ENCODE results near the gene TPSAB1.
"Not testable (repeated sequence)": the region's sequence is repeated elsewhere in the genome, so short reads cannot be mapped to it uniquely, and the experiment has no call there.

Gene TPSAB1

GRCh38 chr16:1245452-1246020, 5.0 kb downstream of the TPSAB1 start:
- H3K4me1 Mint-ChIP-seq (ENCODE audit: low read depth), result peaks cover 5% of the 10 kb centered on the region
- no peak overlapping the region for H3K4me3 Mint-ChIP-seq
- H3K9me3 Mint-ChIP-seq, result no peaks in the 10 kb centered on the region
- H3K27ac Mint-ChIP-seq, result no peak overlapping the region
- peaks cover 4% of the 10 kb centered on the region for H3K27me3 Mint-ChIP-seq
- no peaks in the 10 kb centered on the region for H3K36me3 Mint-ChIP-seq (ENCODE audit: low read depth)

GRCh38 chr16:1247903-1248537, 7.5 kb downstream of the TPSAB1 start:
- not testable (repeated sequence) for H3K4me3 Mint-ChIP-seq; H3K36me3 Mint-ChIP-seq (ENCODE audit: low read depth); H3K4me1 Mint-ChIP-seq (ENCODE audit: low read depth); H3K9me3 Mint-ChIP-seq; H3K27me3 Mint-ChIP-seq; H3K27ac Mint-ChIP-seq

DNA sequence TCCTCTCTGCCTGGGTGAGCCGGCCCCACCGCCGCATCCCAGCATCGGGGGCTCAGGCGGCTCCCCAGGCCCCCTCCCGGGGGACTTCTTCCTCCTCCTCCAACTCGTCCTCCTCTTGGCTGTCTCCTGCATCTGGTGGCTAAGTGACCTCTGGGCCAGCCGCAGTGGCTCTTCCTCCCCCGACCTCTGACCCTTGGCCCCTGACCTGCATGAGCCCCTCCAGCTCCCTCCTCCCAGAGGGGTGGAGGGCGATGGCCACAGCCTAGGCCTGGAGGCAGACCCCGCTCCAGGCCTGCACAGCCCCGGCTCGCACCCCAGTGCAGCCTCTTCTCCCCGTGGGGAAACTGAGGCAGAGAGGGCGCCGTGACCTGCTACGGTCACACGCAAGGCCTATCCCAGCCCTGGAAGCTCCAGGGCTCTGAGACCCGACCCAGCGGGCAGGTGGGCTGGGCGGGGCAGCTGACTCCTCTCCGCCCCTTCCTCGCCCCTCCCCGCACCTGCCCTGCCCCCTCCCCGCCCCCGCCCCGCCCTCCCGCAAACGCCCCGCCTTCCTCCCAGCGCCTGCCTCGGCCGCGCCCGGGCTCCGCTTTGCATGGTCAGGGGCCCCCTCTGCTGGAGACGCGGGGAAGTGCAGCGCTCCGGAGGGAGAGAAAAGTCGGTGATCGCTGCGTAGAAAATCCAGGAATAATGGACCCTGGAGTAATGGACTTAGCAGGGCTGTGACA, 8.7 kb downstream of the TPSAB1 start:
- not testable (repeated sequence) for H3K27me3 Mint-ChIP-seq; H3K4me1 Mint-ChIP-seq (ENCODE audit: low read depth); H3K9me3 Mint-ChIP-seq; H3K36me3 Mint-ChIP-seq (ENCODE audit: low read depth); H3K4me3 Mint-ChIP-seq; H3K27ac Mint-ChIP-seq

DNA sequence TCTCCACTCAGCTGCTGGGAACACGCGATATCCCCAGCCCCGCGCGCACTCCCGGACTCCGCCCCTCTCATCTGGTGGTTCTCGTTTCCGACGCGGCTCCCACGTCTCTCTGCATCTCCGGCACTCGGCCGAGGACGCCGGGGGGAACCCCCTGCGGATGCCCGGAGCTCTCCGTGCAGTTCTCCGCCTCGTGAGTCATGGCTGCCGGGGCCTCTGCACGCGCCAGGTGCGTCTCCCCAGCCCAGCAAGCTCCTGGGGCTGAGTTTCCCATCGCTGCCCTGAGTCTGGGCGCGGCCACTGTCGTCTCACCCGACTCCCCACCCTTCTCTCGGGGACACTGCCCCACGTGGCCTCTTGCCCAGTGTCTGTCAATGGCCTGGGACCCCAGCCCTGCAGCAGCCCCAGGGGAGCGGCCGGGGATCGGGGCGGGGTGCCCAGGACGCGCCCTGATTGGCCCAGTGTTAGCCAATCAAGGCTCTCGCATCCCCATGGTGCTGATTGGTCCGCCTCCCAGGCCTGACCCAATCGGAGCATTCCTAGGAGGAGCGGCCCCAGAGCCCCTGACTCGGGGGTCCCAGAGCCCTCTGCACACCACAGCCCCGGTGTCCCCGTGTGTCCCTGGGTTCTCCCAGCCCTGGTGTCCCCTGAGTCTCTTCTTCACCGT, 13.3 kb downstream of the TPSAB1 start:
- not testable (repeated sequence) for H3K4me3 Mint-ChIP-seq; H3K36me3 Mint-ChIP-seq (ENCODE audit: low read depth); H3K9me3 Mint-ChIP-seq; H3K27ac Mint-ChIP-seq; H3K27me3 Mint-ChIP-seq; H3K4me1 Mint-ChIP-seq (ENCODE audit: low read depth)

- H3K4me3 Mint-ChIP-seq; H3K9me3 Mint-ChIP-seq; H3K27me3 Mint-ChIP-seq; H3K27ac Mint-ChIP-seq; H3K4me1 Mint-ChIP-seq (ENCODE audit: low read depth); H3K36me3 Mint-ChIP-seq (ENCODE audit: low read depth): not testable (repeated sequence)
These were observed 14.3 kb downstream of the TPSAB1 start for GRCh38 chr16:1254821-1255220.

GRCh38 chr16:1255276-1256122, 15.0 kb downstream of the TPSAB1 start, which contains the start of gene TPSD1:
Gene TPSD1, plus strand, starts transcription at chr16:1256069. Its CDS starts 212 bp downstream, at chr16:1256281.
- not testable (repeated sequence) for H3K9me3 Mint-ChIP-seq; H3K4me3 Mint-ChIP-seq; H3K27ac Mint-ChIP-seq; H3K36me3 Mint-ChIP-seq (ENCODE audit: low read depth); H3K4me1 Mint-ChIP-seq (ENCODE audit: low read depth)
- H3K27me3 Mint-ChIP-seq, result peaks cover 11% of the 10 kb centered on the region

GRCh38 chr16:1256296-1256873, 15.9 kb downstream of the TPSAB1 start:
- H3K36me3 Mint-ChIP-seq (ENCODE audit: low read depth); H3K4me1 Mint-ChIP-seq (ENCODE audit: low read depth); H3K27ac Mint-ChIP-seq; H3K4me3 Mint-ChIP-seq; H3K9me3 Mint-ChIP-seq: not testable (repeated sequence)
- peaks cover 15% of the 10 kb centered on the region for H3K27me3 Mint-ChIP-seq

- H3K4me3 Mint-ChIP-seq, result no peak overlapping the region
These were observed 16.4 kb downstream of the TPSAB1 start for GRCh38 chr16:1256874-1257322.

DNA sequence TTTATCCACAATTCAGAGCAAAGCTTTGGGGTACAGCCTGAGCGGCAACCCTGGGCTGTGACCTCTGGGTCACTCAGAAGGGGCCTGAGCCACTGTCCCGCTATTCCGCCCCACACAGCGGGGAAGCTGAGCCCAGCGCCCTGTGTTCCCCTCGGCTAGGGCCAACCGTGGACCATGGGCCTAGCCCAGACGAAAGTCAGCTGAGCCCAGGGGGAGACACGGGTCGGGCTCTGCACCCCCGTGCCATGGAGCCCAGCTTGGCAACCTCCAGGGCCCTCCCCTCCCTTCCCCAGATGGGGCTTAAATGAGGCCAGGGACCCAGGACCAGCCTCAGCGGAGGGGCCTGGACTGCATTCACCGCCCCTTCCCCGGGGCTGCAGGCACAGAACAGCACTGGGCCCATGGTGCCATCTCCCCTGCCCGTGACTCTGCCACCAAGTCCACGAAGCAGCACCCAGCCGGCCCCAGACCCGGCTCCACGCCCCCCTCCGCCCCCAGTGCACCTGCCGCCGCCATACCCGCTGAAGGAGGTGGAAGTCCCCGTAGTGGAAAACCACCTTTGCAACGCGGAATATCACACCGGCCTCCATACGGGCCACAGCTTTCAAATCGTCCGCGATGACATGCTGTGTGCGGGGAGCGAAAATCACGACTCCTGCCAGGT, 17.2 kb downstream of the TPSAB1 start:
- no peaks in the 10 kb centered on the region for H3K9me3 Mint-ChIP-seq
- peaks cover 22% of the 10 kb centered on the region for H3K27me3 Mint-ChIP-seq
- H3K36me3 Mint-ChIP-seq (ENCODE audit: low read depth), result no peaks in the 10 kb centered on the region
- H3K4me3 Mint-ChIP-seq, result no peak overlapping the region
- H3K4me1 Mint-ChIP-seq (ENCODE audit: low read depth), result peaks cover 5% of the 10 kb centered on the region
- no peak overlapping the region for H3K27ac Mint-ChIP-seq

More at GRCh38 chr16:1256874-1257322, 16.4 kb downstream of the TPSAB1 start:
- Mint-ChIP-seq H3K36me3 (ENCODE audit: low read depth) (no peaks in the 10 kb centered on the region), H3K27me3 (peaks cover 17% of the 10 kb centered on the region), H3K4me1 (ENCODE audit: low read depth) (peaks cover 5% of the 10 kb centered on the region), H3K27ac (no peak overlapping the region), H3K9me3 (no peaks in the 10 kb centered on the region)

DNA sequence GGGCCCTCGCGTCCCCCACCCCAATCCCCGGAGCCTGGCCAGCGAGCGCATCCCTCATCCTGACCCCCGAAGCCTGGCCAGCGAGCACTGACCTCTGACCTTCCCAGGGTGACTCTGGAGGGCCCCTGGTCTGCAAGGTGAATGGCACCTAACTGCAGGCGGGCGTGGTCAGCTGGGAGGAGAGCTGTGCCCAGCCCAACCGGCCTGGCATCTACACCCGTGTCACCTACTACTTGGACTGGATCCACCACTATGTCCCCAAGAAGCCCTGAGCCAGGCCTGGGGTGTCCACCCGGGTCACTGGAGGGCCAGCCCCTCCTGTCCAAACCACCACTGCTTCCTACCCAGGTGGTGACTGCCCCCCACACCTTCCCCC, 17.7 kb downstream of the TPSAB1 start:
- peaks cover 5% of the 10 kb centered on the region for H3K4me1 Mint-ChIP-seq (ENCODE audit: low read depth)
- no peaks in the 10 kb centered on the region for H3K36me3 Mint-ChIP-seq (ENCODE audit: low read depth)
- no peak overlapping the region for H3K27ac Mint-ChIP-seq
- no peak overlapping the region for H3K4me3 Mint-ChIP-seq
- H3K9me3 Mint-ChIP-seq, result no peaks in the 10 kb centered on the region
- H3K27me3 Mint-ChIP-seq, result peaks cover 22% of the 10 kb centered on the region

GRCh38 chr16:1258906-1259759, 18.6 kb downstream of the TPSAB1 start:
- Mint-ChIP-seq H3K4me1 (ENCODE audit: low read depth) (peaks cover 5% of the 10 kb centered on the region), H3K4me3 (no peak overlapping the region), H3K27me3 (peaks cover 22% of the 10 kb centered on the region), H3K36me3 (ENCODE audit: low read depth) (no peaks in the 10 kb centered on the region), H3K27ac (no peak overlapping the region), H3K9me3 (peaks cover under 1% of the 10 kb centered on the region)

DNA sequence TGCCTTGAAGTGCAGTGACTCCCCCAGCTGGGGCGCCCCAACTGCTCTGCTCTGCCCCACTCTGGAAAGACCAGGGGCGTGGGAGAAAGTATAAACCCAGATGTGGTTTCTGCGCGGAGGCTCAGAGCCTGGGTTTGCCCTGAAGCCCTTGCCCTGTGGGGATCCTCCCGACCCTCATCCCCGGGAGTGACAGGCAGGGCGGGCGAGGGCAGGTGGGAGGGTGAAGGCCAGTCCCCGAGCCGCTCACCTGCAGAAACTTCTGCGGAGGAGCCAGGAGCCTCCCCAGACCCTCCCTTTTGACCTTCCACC, 19.2 kb downstream of the TPSAB1 start:
- peaks cover 22% of the 10 kb centered on the region for H3K27me3 Mint-ChIP-seq
- H3K27ac Mint-ChIP-seq, result no peak overlapping the region
- H3K4me3 Mint-ChIP-seq, result no peak overlapping the region
- no peaks in the 10 kb centered on the region for H3K36me3 Mint-ChIP-seq (ENCODE audit: low read depth)
- H3K4me1 Mint-ChIP-seq (ENCODE audit: low read depth), result peaks cover 5% of the 10 kb centered on the region
- peaks cover 6% of the 10 kb centered on the region for H3K9me3 Mint-ChIP-seq

- peaks cover 5% of the 10 kb centered on the region for H3K4me1 Mint-ChIP-seq (ENCODE audit: low read depth)
These were observed 19.7 kb downstream of the TPSAB1 start for GRCh38 chr16:1260101-1260680.

More at GRCh38 chr16:1260101-1260680, 19.7 kb downstream of the TPSAB1 start:
- peaks cover 9% of the 10 kb centered on the region for H3K9me3 Mint-ChIP-seq
- H3K27me3 Mint-ChIP-seq, result peaks cover 22% of the 10 kb centered on the region
- no peak overlapping the region for H3K27ac Mint-ChIP-seq
- H3K36me3 Mint-ChIP-seq (ENCODE audit: low read depth), result no peaks in the 10 kb centered on the region
- no peak overlapping the region for H3K4me3 Mint-ChIP-seq
